ENCODE data around the gene TLL2. TPM values are rescaled to one million over a fixed set of nuclear protein-coding genes. Genes with fewer than 3 reads are reported as not detected.

Gene TLL2
- total and polyA plus RNA-seq, 7 donors = 0.22 to 0.64 (median 0.32) TPM

DNA sequence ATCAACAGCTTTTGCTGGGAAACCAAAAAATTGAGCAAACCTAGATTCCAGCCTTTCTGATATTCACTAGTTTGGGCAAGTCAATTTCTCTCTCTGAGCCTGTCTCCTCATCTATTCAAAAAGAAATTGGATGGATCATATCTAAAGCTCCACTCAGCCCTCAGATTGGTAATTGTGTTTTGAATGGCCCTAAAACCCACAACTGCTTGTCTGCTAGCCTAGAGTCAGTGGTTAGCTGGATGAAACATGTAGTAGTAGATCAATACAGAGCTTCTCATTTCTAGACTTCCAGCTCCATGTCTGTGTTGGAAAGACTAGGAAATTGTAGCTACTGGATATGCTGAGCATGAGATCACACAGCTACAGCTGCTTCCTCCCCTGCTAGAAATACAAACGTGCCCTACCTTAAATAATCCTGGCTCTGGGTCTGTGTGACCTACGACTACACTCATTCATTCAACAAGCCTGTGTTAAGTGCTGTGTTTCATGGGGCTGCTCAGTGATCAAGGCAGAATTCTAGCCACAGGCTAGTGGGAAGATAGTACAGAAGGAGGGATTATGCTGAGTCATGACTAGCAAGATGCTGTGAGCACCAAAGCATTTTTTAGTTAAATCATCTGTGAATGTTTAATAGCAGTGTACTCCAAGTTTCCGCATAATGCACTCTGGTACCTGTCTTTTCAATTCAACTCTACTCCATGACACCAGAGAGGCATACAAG lies 193.8 kb downstream of the TLL2 start:
- DNase-seq (no peak), ATAC-seq (peak in 1 of 4 donors; percentile 27)
- Histone ChIP-seq H3K9me3 (no peaks in the 10 kb centered on the region), H3K27ac (no peak overlapping the region), H3K27me3 (ENCODE audit: insufficient read depth in 3 of 3, low read length in 2 of 3) (peaks cover 0 to 22% (median 5%) of the 10 kb centered on the region in 3 donors), H3K36me3 (ENCODE audit: insufficient read depth in 1 of 2, low read depth in 1 of 2) (no peaks in the 10 kb centered on the region), H3K4me3 (no peak overlapping the region), H3K4me1 (no peaks in the 10 kb centered on the region)
- TF ChIP-seq CTCF (IDR thresholded peaks at IDR 0.05) = no peak
- intact Hi-C loops (cut with DNase I) = no loop called here
- 25 to 32% (median 31%) methylated on average over 3 of the region's 3 CpGs for WGBS, 3 donors

DNA sequence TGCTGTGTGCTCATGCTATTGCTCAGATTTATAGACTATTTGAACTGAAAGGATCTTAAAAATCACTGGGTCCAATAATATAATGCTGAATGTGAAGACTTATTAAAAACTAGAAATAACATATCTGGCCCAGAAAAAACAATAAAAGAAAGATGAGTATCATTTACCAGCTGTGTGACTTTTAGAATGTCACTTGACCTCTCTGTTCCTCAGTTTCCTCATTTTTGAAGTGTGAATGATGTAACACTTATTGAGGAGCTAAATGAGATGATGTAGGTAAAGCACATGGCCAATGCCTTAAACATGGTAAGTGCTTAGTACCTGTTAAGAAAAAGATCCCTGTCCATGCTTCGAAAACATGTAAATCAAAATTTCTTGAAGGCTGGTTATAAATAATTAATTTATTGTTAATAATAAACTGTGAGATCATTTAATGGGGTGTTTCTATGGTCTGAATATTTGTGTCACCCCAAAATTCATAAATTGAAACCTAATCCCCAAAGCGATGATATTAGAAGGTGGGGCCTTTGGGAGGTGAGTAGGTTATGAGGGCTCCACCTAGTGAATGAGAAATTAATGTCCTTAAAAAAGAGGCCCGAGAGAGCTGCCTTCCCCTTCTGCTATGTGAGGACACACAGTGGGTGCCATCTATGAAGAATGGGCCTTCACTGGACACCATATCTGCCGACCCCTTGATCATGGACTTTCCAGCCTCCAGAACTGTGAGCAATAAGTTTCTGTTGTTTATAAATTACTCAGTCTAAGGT lies 196.5 kb downstream of the TLL2 start:
- ATAC-seq = no peak
- no peak overlapping the region for H3K27ac ChIP-seq
- no peaks in the 10 kb centered on the region for H3K4me1 ChIP-seq
- H3K4me3 ChIP-seq = no peak overlapping the region
- TF ChIP-seq CTCF (IDR thresholded peaks at IDR 0.05) = no peak
- intact Hi-C loops (cut with DNase I) = no loop called here
- peaks cover 0 to 19% (median 5%) of the 10 kb centered on the region in 3 donors for H3K27me3 ChIP-seq (ENCODE audit: insufficient read depth in 3 of 3, low read length in 2 of 3)
- no peaks in the 10 kb centered on the region for H3K9me3 ChIP-seq
- DNase-seq = no peak
- H3K36me3 ChIP-seq (ENCODE audit: insufficient read depth in 1 of 2, low read depth in 1 of 2) = no peaks in the 10 kb centered on the region
- 74 to 90% (median 78%) methylated on average over 4 of the region's 4 CpGs for WGBS, 3 donors

Other genes starting within 250 kb of the TLL2 start
- 1 to 10 TPM; 1.1 to 3.7 (median 1.2) TPM for gene BLNK, start 242.4 kb downstream of the TLL2 start, total RNA-seq
- under 1 TPM; 0.15 to 0.25 (median 0.22) TPM for gene BLNK, start 242.4 kb downstream of the TLL2 start, polyA plus RNA-seq
- not detected for gene DNTT, start 209.5 kb downstream of the TLL2 start, total RNA-seq
- under 1 TPM in 1 of 3 donors, not detected in 2; 0.01 TPM for gene DNTT, start 209.5 kb downstream of the TLL2 start, polyA plus RNA-seq
- gene OPALIN, start 154.9 kb downstream of the TLL2 start, total RNA-seq = not detected
- under 1 TPM in 1 of 3 donors, not detected in 2; 0.17 TPM for gene OPALIN, start 154.9 kb downstream of the TLL2 start, polyA plus RNA-seq
- 10 to 100 TPM; 30.4 to 60.6 (median 57.4) TPM for gene TM9SF3, start 73.1 kb upstream of the TLL2 start, total RNA-seq
- gene TM9SF3, start 73.1 kb upstream of the TLL2 start, polyA plus RNA-seq = 10 to 100 TPM; 14.4 to 49.0 (median 38.4) TPM
- 1 to 10 TPM; 1.4 to 3.5 (median 2.6) TPM for gene PIK3AP1, start 206.6 kb upstream of the TLL2 start, total RNA-seq
- 1 to 10 TPM in 1 of 3 donors, under 1 TPM in 2; 0.17 to 8.6 (median 0.43) TPM for gene PIK3AP1, start 206.6 kb upstream of the TLL2 start, polyA plus RNA-seq